ENCODE results near the gene SHISA7. TPM values are rescaled to one million over a fixed set of nuclear protein-coding genes. Genes with fewer than 3 reads are reported as not detected.

Gene SHISA7
- total and polyA plus RNA-seq, 4 donors = 1.6 TPM; not detected in 3

- H3K4me1 ChIP-seq (ENCODE audit: control insufficient read depth in 4 of 4, insufficient read depth in 4 of 4, low read length in 3 of 4) = peaks cover 14 to 45% (median 34%) of the 10 kb centered on the region in 4 donors
- no peak overlapping the region for H3K9ac ChIP-seq (ENCODE audit: low read depth in 1 of 2, low read length in 2 of 2)
- H3K4me3 ChIP-seq (ENCODE audit: low read depth in 1 of 3, low read length in 3 of 3) = no peak overlapping the region
- H3K27me3 ChIP-seq (ENCODE audit: control insufficient read depth in 4 of 4, insufficient read depth in 4 of 4, low read length in 3 of 4) = no peaks in the 10 kb centered on the region
- no peaks in the 10 kb centered on the region for H3K36me3 ChIP-seq (ENCODE audit: control insufficient read depth in 4 of 4, insufficient read depth in 3 of 4, low read depth in 1 of 4, low read length in 3 of 4)
- TF ChIP-seq EGR1 (IDR thresholded peaks at IDR 0.05; ENCODE audit: low read depth in 2 of 2) = no peak
- no peak for TF ChIP-seq TAF1 (conservative IDR thresholded peaks at IDR 0.05)
- no peak for TF ChIP-seq JUND (IDR thresholded peaks at IDR 0.05)
- no peak for TF ChIP-seq GABPA (IDR thresholded peaks at IDR 0.05 in 1 of 2, conservative IDR thresholded peaks at IDR 0.05 in 1 of 2)
- no peak for TF ChIP-seq REST (IDR thresholded peaks at IDR 0.05)
- no peak for TF ChIP-seq NR2F2 (IDR thresholded peaks at IDR 0.05)
- TF ChIP-seq RAD21 (IDR thresholded peaks at IDR 0.05) = no peak
- no peak for TF ChIP-seq FOXA2 (IDR thresholded peaks at IDR 0.05)
- TF ChIP-seq HNF4A (conservative IDR thresholded peaks at IDR 0.05) = no peak
- TF ChIP-seq YY1 (IDR thresholded peaks at IDR 0.05) = no peak
- no peak for TF ChIP-seq MAX (IDR thresholded peaks at IDR 0.05)
- no peak for TF ChIP-seq ZBTB33 (IDR thresholded peaks at IDR 0.05)
- no peak for TF ChIP-seq CTCF (IDR thresholded peaks at IDR 0.05; ENCODE audit: low read depth, low read length, missing input control)
- DNase-seq (ENCODE audit: low spot score) = no peak
- H3K27ac ChIP-seq (ENCODE audit: low read depth in 1 of 2, low read length in 2 of 2) = no peak overlapping the region
- no peaks in the 10 kb centered on the region for H3K9me3 ChIP-seq (ENCODE audit: control insufficient read depth in 4 of 4, low read length in 3 of 4)
- 84% methylated on average over 23 of the region's 23 CpGs for WGBS
These were observed 21.1 kb upstream of the SHISA7 start for GRCh38 chr19:55464039-55464661.

GRCh38 chr19:55463583-55464031, 20.5 kb upstream of the SHISA7 start:
- Histone ChIP-seq H3K4me3 (ENCODE audit: low read depth in 1 of 3, low read length in 3 of 3) (no peak overlapping the region), H3K27ac (ENCODE audit: low read depth in 1 of 2, low read length in 2 of 2) (no peak overlapping the region), H3K36me3 (ENCODE audit: control insufficient read depth in 4 of 4, insufficient read depth in 3 of 4, low read depth in 1 of 4, low read length in 3 of 4) (no peaks in the 10 kb centered on the region), H3K9me3 (ENCODE audit: control insufficient read depth in 4 of 4, low read length in 3 of 4) (no peaks in the 10 kb centered on the region), H3K4me1 (ENCODE audit: control insufficient read depth in 4 of 4, insufficient read depth in 4 of 4, low read length in 3 of 4) (peaks cover 18 to 45% (median 35%) of the 10 kb centered on the region in 4 donors), H3K27me3 (ENCODE audit: control insufficient read depth in 4 of 4, insufficient read depth in 4 of 4, low read length in 3 of 4) (no peaks in the 10 kb centered on the region), H3K9ac (ENCODE audit: low read depth in 1 of 2, low read length in 2 of 2) (no peak overlapping the region)
- TF ChIP-seq YY1 (IDR thresholded peaks at IDR 0.05) (no peak), FOXA1 (IDR thresholded peaks at IDR 0.05) (no peak), ATF3 (IDR thresholded peaks at IDR 0.05) (no peak), SP1 (IDR thresholded peaks at IDR 0.05) (no peak), FOXA2 (IDR thresholded peaks at IDR 0.05) (no peak)
- DNase-seq (ENCODE audit: low spot score) = no peak
- 88% methylated on average over 15 of the region's 15 CpGs for WGBS
